Tibial nerve (tissue), 4 donors: ENCODE data around the gene NCS1.

Source experiments
- CTCF ChIP-seq, 5 experiments: fragments of 200-600 bp in 3 of 5; fragments of 450-650 bp in 2 of 5; sonication (generic) in 3 of 5; IDR thresholded peaks; one replicate each; pipeline ENCODE4 v1.5.1; 2016 to 2019; ENCODE audit warnings: antibody characterized with exemption in 5 of 5, mild to moderate bottlenecking in 3 of 5, moderate library complexity in 2 of 5
- EP300 ChIP-seq, 2 donors: sonication (generic); formaldehyde crosslinking; IDR thresholded peaks; one replicate each; pipeline ENCODE4 v1.6.1; 2017; ENCODE audit warnings: antibody characterized with exemption in 2 of 2, mild to moderate bottlenecking in 1 of 2
- POLR2A ChIP-seq, 2 donors: fragments of 450-650 bp; IDR thresholded peaks; one replicate each; pipeline ENCODE4 v1.6.1; 2017; ENCODE audit warnings: antibody characterized with exemption in 2 of 2, mild to moderate bottlenecking in 2 of 2, moderate library complexity in 2 of 2

- TF ChIP-seq CTCF (IDR thresholded peaks at IDR 0.05), result no peak
- TF ChIP-seq POLR2A (IDR thresholded peaks at IDR 0.05), result no peak
- no peak for TF ChIP-seq EP300 (IDR thresholded peaks at IDR 0.05)
These were observed 21.3 kb upstream of the NCS1 start for GRCh38 chr9:130150779-130151382.
